ENCODE data around the gene ABCB1. TPM values are rescaled to one million over a fixed set of nuclear protein-coding genes. Genes with fewer than 3 reads are reported as not detected.

Gene ABCB1
- total RNA-seq, 1 donor from 2014 or later = 3.0 TPM

DNA sequence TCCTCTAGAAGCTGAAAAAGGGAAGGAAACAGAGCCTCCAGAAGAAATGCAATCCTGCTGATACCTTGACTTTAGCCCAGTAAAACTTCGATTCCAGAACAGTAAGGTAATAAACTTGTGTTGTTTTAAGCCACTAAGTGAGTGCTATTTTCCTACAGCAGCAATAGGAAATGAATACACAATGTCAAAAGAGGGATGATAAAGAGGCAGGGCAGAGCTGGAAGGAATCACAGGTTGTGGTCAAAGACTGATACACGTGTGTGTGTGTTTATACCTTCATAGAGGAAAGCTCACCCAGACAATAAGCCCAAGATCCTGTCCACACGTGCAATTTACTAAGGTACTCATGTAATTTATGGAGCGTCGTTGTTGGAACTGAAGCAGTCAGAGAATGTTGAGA is 9.5 kb downstream of the ABCB1 start:
- no peak for DNase-seq (ENCODE audit: low read depth)
- no peak overlapping the region for H3K4me3 ChIP-seq (ENCODE audit: low read depth, low read length)
- no peak for TF ChIP-seq CTCF (IDR thresholded peaks at IDR 0.05; ENCODE audit: insufficient read depth, low read length, poor library complexity, severe bottlenecking)
- H3K36me3 ChIP-seq (ENCODE audit: control insufficient read depth, insufficient read depth, low read length) = no peaks in the 10 kb centered on the region
- H3K27me3 ChIP-seq (ENCODE audit: control insufficient read depth, insufficient read depth, low read length) = no peaks in the 10 kb centered on the region

- Histone ChIP-seq H3K27me3 (ENCODE audit: control insufficient read depth, insufficient read depth, low read length) (no peaks in the 10 kb centered on the region), H3K4me3 (ENCODE audit: low read depth, low read length) (no peak overlapping the region), H3K36me3 (ENCODE audit: control insufficient read depth, insufficient read depth, low read length) (no peaks in the 10 kb centered on the region)
- TF ChIP-seq CTCF (IDR thresholded peaks at IDR 0.05; ENCODE audit: insufficient read depth, low read length, poor library complexity, severe bottlenecking) = no peak
- DNase-seq (ENCODE audit: low read depth) = no peak
Observed at GRCh38 chr7:87590578-87590977, 10.1 kb downstream of the ABCB1 start.

GRCh38 chr7:87589631-87590030 is 11.1 kb downstream of the ABCB1 start:
- no peaks in the 10 kb centered on the region for H3K36me3 ChIP-seq (ENCODE audit: control insufficient read depth, insufficient read depth, low read length)
- H3K4me3 ChIP-seq (ENCODE audit: low read depth, low read length) = no peak overlapping the region
- no peak for TF ChIP-seq CTCF (IDR thresholded peaks at IDR 0.05; ENCODE audit: insufficient read depth, low read length, poor library complexity, severe bottlenecking)
- no peak for DNase-seq (ENCODE audit: low read depth)
- H3K27me3 ChIP-seq (ENCODE audit: control insufficient read depth, insufficient read depth, low read length) = no peaks in the 10 kb centered on the region

- no peak overlapping the region for H3K4me3 ChIP-seq (ENCODE audit: low read depth, low read length)
- no peak for DNase-seq (ENCODE audit: low read depth)
- H3K36me3 ChIP-seq (ENCODE audit: control insufficient read depth, insufficient read depth, low read length) = no peaks in the 10 kb centered on the region
- H3K27me3 ChIP-seq (ENCODE audit: control insufficient read depth, insufficient read depth, low read length) = no peaks in the 10 kb centered on the region
- no peak for TF ChIP-seq CTCF (IDR thresholded peaks at IDR 0.05; ENCODE audit: insufficient read depth, low read length, poor library complexity, severe bottlenecking)
Observed at GRCh38 chr7:87581723-87582122, 19.0 kb downstream of the ABCB1 start.

- no peak for DNase-seq (ENCODE audit: low read depth)
- Histone ChIP-seq H3K4me3 (ENCODE audit: low read depth, low read length) (no peak overlapping the region), H3K36me3 (ENCODE audit: control insufficient read depth, insufficient read depth, low read length) (no peaks in the 10 kb centered on the region), H3K27me3 (ENCODE audit: control insufficient read depth, insufficient read depth, low read length) (no peaks in the 10 kb centered on the region)
- TF ChIP-seq CTCF (IDR thresholded peaks at IDR 0.05; ENCODE audit: insufficient read depth, low read length, poor library complexity, severe bottlenecking) = no peak
Observed at GRCh38 chr7:87580636-87581035, 20.0 kb downstream of the ABCB1 start.

DNA sequence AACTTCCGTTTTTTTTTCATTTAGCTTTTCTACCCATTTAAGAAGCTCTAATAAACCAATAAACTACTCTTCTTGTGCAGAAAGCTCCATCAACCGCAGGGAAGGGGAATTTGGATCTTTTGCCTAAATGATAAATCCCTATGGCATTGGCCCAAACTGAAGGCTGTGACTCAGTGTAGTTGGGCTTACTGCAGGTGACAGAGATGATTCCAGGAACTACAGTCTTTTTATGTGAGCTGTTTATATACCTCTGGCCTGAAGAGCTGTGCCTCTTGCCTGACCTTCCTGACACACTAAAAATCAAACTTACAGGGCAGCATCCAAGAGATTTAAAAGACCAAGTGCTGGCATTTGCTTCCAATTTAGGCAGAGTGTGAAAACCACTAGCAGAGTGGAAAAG is 25.2 kb downstream of the ABCB1 start:
- no peak for DNase-seq (ENCODE audit: low read depth)
- TF ChIP-seq CTCF (IDR thresholded peaks at IDR 0.05; ENCODE audit: insufficient read depth, low read length, poor library complexity, severe bottlenecking) = no peak
- Histone ChIP-seq H3K27me3 (ENCODE audit: control insufficient read depth, insufficient read depth, low read length) (no peaks in the 10 kb centered on the region), H3K4me3 (ENCODE audit: low read depth, low read length) (no peak overlapping the region), H3K36me3 (ENCODE audit: control insufficient read depth, insufficient read depth, low read length) (no peaks in the 10 kb centered on the region)
